Liver (tissue), 9 donors: ENCODE measurements around the gene AZGP1. TPM values are rescaled to one million over a fixed set of nuclear protein-coding genes. Genes with fewer than 3 reads are reported as not detected.
A peak's percentile ranks its signal among the peaks of the same experiment; 100 is the strongest.

Source experiments
- DNase-seq: peaks from one replicate; pipeline ENCODE4 v3.0.0-alpha.2; 2017; ENCODE audit warnings: low spot score
- H3K27ac ChIP-seq, 2 donors: one replicate each; pipeline ENCODE4 v1.7.0; 2013; ENCODE audit warnings: inconsistent platforms in 2 of 2, low read length in 2 of 2, control low read depth in 1 of 2, low read depth in 1 of 2, mild to moderate bottlenecking in 1 of 2
- H3K27me3 ChIP-seq, 4 donors: one replicate each; pipeline versions ENCODE4 v1.6.1 to v1.7.0; 2013; ENCODE audit warnings: low read length in 3 of 4, inconsistent platforms in 1 of 4, mild to moderate bottlenecking in 1 of 4, moderate library complexity in 1 of 4; ENCODE audit not compliant: control insufficient read depth in 4 of 4, insufficient read depth in 4 of 4
- H3K36me3 ChIP-seq, 4 donors: one replicate each; pipeline versions ENCODE4 v1.6.1 to v1.7.0; 2013; ENCODE audit warnings: low read length in 3 of 4, mild to moderate bottlenecking in 3 of 4, low read depth in 1 of 4, moderate library complexity in 1 of 4; ENCODE audit not compliant: control insufficient read depth in 4 of 4, insufficient read depth in 3 of 4
- H3K4me1 ChIP-seq, 4 donors: one replicate each; pipeline versions ENCODE4 v1.6.1 to v1.7.0; 2013; ENCODE audit warnings: low read length in 3 of 4, mild to moderate bottlenecking in 3 of 4, moderate library complexity in 1 of 4; ENCODE audit not compliant: control insufficient read depth in 4 of 4, insufficient read depth in 4 of 4
- H3K4me3 ChIP-seq, 3 donors: one replicate each; pipeline versions ENCODE4 v1.6.1 to v1.7.0; 2013; ENCODE audit warnings: low read length in 3 of 3, control low read depth in 1 of 3, low read depth in 1 of 3, mild to moderate bottlenecking in 1 of 3
- H3K9ac ChIP-seq, 2 donors: one replicate each; pipeline ENCODE4 v1.7.0; 2013; ENCODE audit warnings: low read length in 2 of 2, mild to moderate bottlenecking in 2 of 2, moderate library complexity in 2 of 2, control low read depth in 1 of 2, low read depth in 1 of 2
- H3K9me3 ChIP-seq, 4 donors: one replicate each; pipeline versions ENCODE4 v1.6.1 to v1.7.0; 2013; ENCODE audit warnings: low read length in 3 of 4; ENCODE audit not compliant: control insufficient read depth in 4 of 4
- CTCF ChIP-seq: fragments of 150-350 bp; IDR thresholded peaks from 2 replicates; pipeline ENCODE4 v1.5.1; 2017; ENCODE audit warnings: improper control_type of control experiment, low read depth, low read length; ENCODE audit not compliant: missing input control
- EGR1 ChIP-seq, 2 donors: IDR thresholded peaks; 2 replicates each; pipeline ENCODE4 v1.6.1; 2016 to 2018; ENCODE audit warnings: antibody characterized with exemption in 2 of 2, low read depth in 2 of 2
- FOXA1 ChIP-seq: IDR thresholded peaks from 2 replicates; pipeline ENCODE4 v1.6.1; 2016; ENCODE audit warnings: antibody characterized with exemption
- GABPA ChIP-seq, 2 donors: IDR thresholded peaks in 1 of 2; conservative IDR thresholded peaks in 1 of 2; 2 replicates each; pipeline ENCODE4 v1.6.1; 2016; ENCODE audit warnings: antibody characterized with exemption in 2 of 2, mild to moderate bottlenecking in 1 of 2, moderate library complexity in 1 of 2
- HNF4A ChIP-seq, 2 donors: conservative IDR thresholded peaks; 2 replicates each; pipeline ENCODE4 v1.6.1; 2016; ENCODE audit warnings: antibody characterized with exemption in 2 of 2, mild to moderate bottlenecking in 2 of 2
- HNF4G ChIP-seq: IDR thresholded peaks from 2 replicates; pipeline ENCODE4 v1.6.1; 2016; ENCODE audit warnings: antibody characterized with exemption
- JUND ChIP-seq, 2 donors: IDR thresholded peaks; 2 replicates each; pipeline ENCODE4 v1.6.1; 2016; ENCODE audit warnings: antibody characterized with exemption in 2 of 2
- RAD21 ChIP-seq, 2 donors: IDR thresholded peaks; 2 replicates each; pipeline ENCODE4 v1.6.1; 2016; ENCODE audit warnings: antibody characterized with exemption in 2 of 2, mild to moderate bottlenecking in 2 of 2
- REST ChIP-seq: IDR thresholded peaks from 2 replicates; pipeline ENCODE4 v1.6.1; 2016; ENCODE audit warnings: antibody characterized with exemption, mild to moderate bottlenecking
- RXRA ChIP-seq, 2 donors: IDR thresholded peaks; 2 replicates each; pipeline ENCODE4 v1.6.1; 2017 to 2018; ENCODE audit warnings: antibody characterized with exemption in 2 of 2, mild to moderate bottlenecking in 1 of 2
- SP1 ChIP-seq: IDR thresholded peaks from 2 replicates; pipeline ENCODE4 v1.6.1; 2018; ENCODE audit warnings: antibody characterized with exemption, mild to moderate bottlenecking
- TAF1 ChIP-seq: conservative IDR thresholded peaks from 2 replicates; pipeline ENCODE4 v1.6.1; 2016; ENCODE audit warnings: antibody characterized with exemption, mild to moderate bottlenecking
- YY1 ChIP-seq: IDR thresholded peaks from 2 replicates; pipeline ENCODE4 v1.6.1; 2016; ENCODE audit warnings: antibody characterized with exemption, mild to moderate bottlenecking
- WGBS: extraction: QIAGEN DNeasy Blood & Tissue Kit; methylation state at CpG from one replicate; pipeline ENCODE4 v1.1.7; 2013; 5-methylcytosine and 5-hydroxymethylcytosine counted together
- polyA plus RNA-seq, 2 donors: library from polyadenylated mRNA; stranded (reverse) in 1 of 2; unstranded in 1 of 2; fragments of 200-250 nt in 1 of 2; fragments of >200 nt in 1 of 2; fragmentation: Nextera tagmentation in 1 of 2; extraction: Ambion mirVana in 1 of 2; gene quantifications; one replicate each; pipeline versions ENCODE4 v1.2.1 to v1.2.3, GENCODE V29; 2013 to 2015
- total RNA-seq, 2 donors: library from RNA; depleted of rRNA; stranded (reverse); fragments of >200 nt; gene quantifications; one replicate each; pipeline ENCODE4 v1.2.3, GENCODE V29; 2014
- TF ChIP-seq, protein P1 (sequence below): IDR thresholded peaks from 2 replicates; pipeline ENCODE4 v1.6.1; 2016; ENCODE audit warnings: antibody characterized with exemption
- donor health status: healthy.
- donor health status: healthy.
- donor health status: healthy.
- donor health status: healthy.
- donor health status: healthy.

The AZGP1 gene
- total and polyA plus RNA-seq, 4 donors: 99.5 to 2,721 (median 1,150) TPM

GRCh38 chr7:100000239-100000638 is 24.4 kb upstream of the AZGP1 start:
- Histone ChIP-seq H3K4me1 (peaks cover 18 to 77% (median 57%) of the 10 kb centered on the region in 4 donors), H3K27me3 (no peaks in the 10 kb centered on the region), H3K4me3 (no peak overlapping the region), H3K36me3 (no peaks in the 10 kb centered on the region), H3K27ac (peak overlapping the region; percentile 60 to 68), H3K9me3 (no peaks in the 10 kb centered on the region), H3K9ac (peak overlapping the region in 1 of 2 donors; percentile 14)
- no peak for DNase-seq
- WGBS: 58% methylated on average over 13 of the region's 13 CpGs
- TF ChIP-seq EGR1 (IDR thresholded peaks at IDR 0.05; ENCODE audit: low read depth in 2 of 2): no peak
- TF ChIP-seq HNF4A (conservative IDR thresholded peaks at IDR 0.05): peak in 1 of 2 donors; percentile 0

DNA sequence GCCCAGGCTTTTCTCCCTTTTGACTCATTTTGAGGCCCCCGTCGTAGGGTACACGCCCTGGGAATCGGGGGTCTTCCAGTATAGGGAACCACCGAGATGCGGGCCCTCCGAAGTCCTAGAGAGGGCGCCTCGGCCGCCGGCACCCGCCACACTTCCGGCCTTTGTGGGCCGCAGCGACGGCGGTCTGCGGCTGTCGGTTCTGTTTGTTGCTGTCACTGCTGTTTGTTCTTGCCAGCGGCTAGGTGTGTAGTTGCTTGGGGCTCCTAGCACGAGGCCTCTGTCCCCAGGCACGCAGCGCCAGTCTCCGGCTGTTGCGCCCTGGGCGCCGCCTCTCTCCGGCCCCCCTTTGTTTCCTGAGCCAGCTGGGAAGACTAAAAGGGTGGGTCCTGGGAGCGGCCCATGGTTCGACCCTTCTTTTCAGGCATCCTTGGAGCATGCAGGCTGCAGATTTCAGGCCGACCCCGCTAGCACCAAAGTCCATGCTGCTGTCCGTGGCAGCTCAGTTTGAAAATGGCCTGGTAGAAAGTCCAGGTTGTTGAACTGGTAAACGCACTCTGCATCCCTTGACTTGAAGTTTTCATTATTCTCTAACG is 21.8 kb upstream of the AZGP1 start:
- H3K9ac ChIP-seq: peak overlapping the region; percentile 72
- no peaks in the 10 kb centered on the region for H3K36me3 ChIP-seq
- H3K4me1 ChIP-seq: peaks cover 18 to 63% (median 44%) of the 10 kb centered on the region in 4 donors
- DNase-seq: peak; percentile 71
- H3K9me3 ChIP-seq: no peaks in the 10 kb centered on the region
- no peaks in the 10 kb centered on the region for H3K27me3 ChIP-seq
- H3K27ac ChIP-seq: peak overlapping the region; percentile 95 to 96
- 4% methylated on average over 35 of the region's 35 CpGs for WGBS
- peak overlapping the region; percentile 33 to 45 (median 41) for H3K4me3 ChIP-seq
- no peak for TF ChIP-seq FOXA1
- TF ChIP-seq RXRA (IDR thresholded peaks at IDR 0.05): peak; percentile 56 to 71
- TF ChIP-seq REST: no peak
- TF ChIP-seq GABPA (IDR thresholded peaks at IDR 0.05 in 1 of 2, conservative IDR thresholded peaks at IDR 0.05 in 1 of 2): peak; percentile 48 to 70
- TF ChIP-seq HNF4G: peak; percentile 58
- TF ChIP-seq YY1: peak; percentile 56
- peak; percentile 77 for TF ChIP-seq SP1
- TF ChIP-seq, protein P1, sequence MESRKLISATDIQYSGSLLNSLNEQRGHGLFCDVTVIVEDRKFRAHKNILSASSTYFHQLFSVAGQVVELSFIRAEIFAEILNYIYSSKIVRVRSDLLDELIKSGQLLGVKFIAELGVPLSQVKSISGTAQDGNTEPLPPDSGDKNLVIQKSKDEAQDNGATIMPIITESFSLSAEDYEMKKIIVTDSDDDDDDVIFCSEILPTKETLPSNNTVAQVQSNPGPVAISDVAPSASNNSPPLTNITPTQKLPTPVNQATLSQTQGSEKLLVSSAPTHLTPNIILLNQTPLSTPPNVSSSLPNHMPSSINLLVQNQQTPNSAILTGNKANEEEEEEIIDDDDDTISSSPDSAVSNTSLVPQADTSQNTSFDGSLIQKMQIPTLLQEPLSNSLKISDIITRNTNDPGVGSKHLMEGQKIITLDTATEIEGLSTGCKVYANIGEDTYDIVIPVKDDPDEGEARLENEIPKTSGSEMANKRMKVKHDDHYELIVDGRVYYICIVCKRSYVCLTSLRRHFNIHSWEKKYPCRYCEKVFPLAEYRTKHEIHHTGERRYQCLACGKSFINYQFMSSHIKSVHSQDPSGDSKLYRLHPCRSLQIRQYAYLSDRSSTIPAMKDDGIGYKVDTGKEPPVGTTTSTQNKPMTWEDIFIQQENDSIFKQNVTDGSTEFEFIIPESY: peak; percentile 36
- TF ChIP-seq TAF1: peak; percentile 78
- TF ChIP-seq HNF4A (conservative IDR thresholded peaks at IDR 0.05): peak; percentile 61 to 87
- no peak for TF ChIP-seq JUND (IDR thresholded peaks at IDR 0.05)
- TF ChIP-seq CTCF: no peak
- peak in 1 of 2 donors; percentile 52 for TF ChIP-seq RAD21 (IDR thresholded peaks at IDR 0.05)
